ENCODE data around the gene TMEM217. TPM values are rescaled to one million over a fixed set of nuclear protein-coding genes. Genes with fewer than 3 reads are reported as not detected.

Gene TMEM217
- polyA plus RNA-seq, 1 donor from 2014 or later: 0.32 TPM

- H3K9me2 ChIP-seq (ENCODE audit: insufficient read depth, low read length): no peaks in the 10 kb centered on the region
- H3K4me2 ChIP-seq (ENCODE audit: low read length): no peak overlapping the region
- H2AFZ ChIP-seq (ENCODE audit: low read depth, low read length): no peak overlapping the region
- H3K9me3 ChIP-seq (ENCODE audit: low read length): no peaks in the 10 kb centered on the region
- no peaks in the 10 kb centered on the region for H3K27me3 ChIP-seq (ENCODE audit: insufficient read depth, low read depth, low read length)
- TF ChIP-seq REST (IDR thresholded peaks at IDR 0.05; ENCODE audit: borderline replicate concordance): no peak
- H3K79me2 ChIP-seq (replicated peaks; ENCODE audit: insufficient read depth, low read length): no peaks in the 10 kb centered on the region
- no peaks in the 10 kb centered on the region for H4K20me1 ChIP-seq (ENCODE audit: insufficient read depth)
- H3F3A ChIP-seq (ENCODE audit: insufficient read depth, low read length, poor library complexity, severe bottlenecking): no peaks in the 10 kb centered on the region
- no peak overlapping the region for H3K4me3 ChIP-seq (ENCODE audit: low read length)
- H3K9ac ChIP-seq (ENCODE audit: low read length): no peak overlapping the region
- H3K27ac ChIP-seq (ENCODE audit: low read length): no peak overlapping the region
- H3K36me3 ChIP-seq (ENCODE audit: insufficient read depth, low read length): no peaks in the 10 kb centered on the region
Observed at GRCh38 chr6:37272834-37273566, 15.1 kb upstream of the TMEM217 start.

- no peaks in the 10 kb centered on the region for H3K9me2 ChIP-seq (ENCODE audit: insufficient read depth, low read length)
- no peak overlapping the region for H3K4me2 ChIP-seq (ENCODE audit: low read length)
Observed at GRCh38 chr6:37269105-37269504, 11.2 kb upstream of the TMEM217 start.

More at GRCh38 chr6:37269105-37269504, 11.2 kb upstream of the TMEM217 start:
- Histone ChIP-seq H3K9ac (ENCODE audit: low read length) (no peak overlapping the region), H3K4me3 (ENCODE audit: low read length) (no peak overlapping the region), H3K27me3 (ENCODE audit: insufficient read depth, low read depth, low read length) (no peaks in the 10 kb centered on the region), H4K20me1 (ENCODE audit: insufficient read depth) (no peaks in the 10 kb centered on the region), H3K27ac (ENCODE audit: low read length) (no peak overlapping the region), H3F3A (ENCODE audit: insufficient read depth, low read length, poor library complexity, severe bottlenecking) (no peaks in the 10 kb centered on the region), H3K9me3 (ENCODE audit: low read length) (no peaks in the 10 kb centered on the region), H3K79me2 (replicated peaks; ENCODE audit: insufficient read depth, low read length) (no peaks in the 10 kb centered on the region), H2AFZ (ENCODE audit: low read depth, low read length) (no peak overlapping the region), H3K36me3 (ENCODE audit: insufficient read depth, low read length) (no peaks in the 10 kb centered on the region)
- TF ChIP-seq REST (IDR thresholded peaks at IDR 0.05; ENCODE audit: borderline replicate concordance) (no peak), SMC3 (conservative IDR thresholded peaks at IDR 0.05; ENCODE audit: poor library complexity) (no peak), EZH2 (IDR thresholded peaks at IDR 0.05; ENCODE audit: borderline replicate concordance, insufficient read depth, low read length, poor library complexity, severe bottlenecking) (no peak), POLR2AphosphoS5 (IDR thresholded peaks at IDR 0.05) (no peak), MXI1 (conservative IDR thresholded peaks at IDR 0.05; ENCODE audit: poor library complexity, severe bottlenecking) (no peak), CTCF (IDR thresholded peaks at IDR 0.05; ENCODE audit: poor library complexity, severe bottlenecking) (no peak), TAF1 (IDR thresholded peaks at IDR 0.05; ENCODE audit: low read depth) (no peak), EP300 (conservative IDR thresholded peaks at IDR 0.05; ENCODE audit: poor library complexity, severe bottlenecking) (no peak), RAD21 (conservative IDR thresholded peaks at IDR 0.05) (no peak)

Data from neural cell (in vitro differentiated cells).